Measurements from ENCODE around the gene MGST3.
A peak's percentile ranks its signal among the peaks of the same experiment; 100 is the strongest.
"Not testable (repeated sequence)": the region's sequence is repeated elsewhere in the genome, so short reads cannot be mapped to it uniquely, and the experiment has no call there.

MGST3 gene

GRCh38 chr1:165630629-165631341 is at the start of gene MGST3:
TSS of gene MGST3 (plus strand) at chr1:165631234. CDS start at chr1:165649848, 18,614 bp downstream.
- peak; percentile 72 to 88 for DNase-seq (ENCODE audit: low read depth in 2 of 2)

GRCh38 chr1:165581926-165582325 is 49.1 kb upstream of the MGST3 start:
- no peak for DNase-seq (ENCODE audit: low read depth in 2 of 2)

GRCh38 chr1:165586398-165586797 is 44.6 kb upstream of the MGST3 start:
- DNase-seq (ENCODE audit: low read depth in 2 of 2) = no peak

- DNase-seq (ENCODE audit: low read depth in 2 of 2) = not testable (repeated sequence)
Observed at GRCh38 chr1:165591391-165591790, 39.6 kb upstream of the MGST3 start.

DNA sequence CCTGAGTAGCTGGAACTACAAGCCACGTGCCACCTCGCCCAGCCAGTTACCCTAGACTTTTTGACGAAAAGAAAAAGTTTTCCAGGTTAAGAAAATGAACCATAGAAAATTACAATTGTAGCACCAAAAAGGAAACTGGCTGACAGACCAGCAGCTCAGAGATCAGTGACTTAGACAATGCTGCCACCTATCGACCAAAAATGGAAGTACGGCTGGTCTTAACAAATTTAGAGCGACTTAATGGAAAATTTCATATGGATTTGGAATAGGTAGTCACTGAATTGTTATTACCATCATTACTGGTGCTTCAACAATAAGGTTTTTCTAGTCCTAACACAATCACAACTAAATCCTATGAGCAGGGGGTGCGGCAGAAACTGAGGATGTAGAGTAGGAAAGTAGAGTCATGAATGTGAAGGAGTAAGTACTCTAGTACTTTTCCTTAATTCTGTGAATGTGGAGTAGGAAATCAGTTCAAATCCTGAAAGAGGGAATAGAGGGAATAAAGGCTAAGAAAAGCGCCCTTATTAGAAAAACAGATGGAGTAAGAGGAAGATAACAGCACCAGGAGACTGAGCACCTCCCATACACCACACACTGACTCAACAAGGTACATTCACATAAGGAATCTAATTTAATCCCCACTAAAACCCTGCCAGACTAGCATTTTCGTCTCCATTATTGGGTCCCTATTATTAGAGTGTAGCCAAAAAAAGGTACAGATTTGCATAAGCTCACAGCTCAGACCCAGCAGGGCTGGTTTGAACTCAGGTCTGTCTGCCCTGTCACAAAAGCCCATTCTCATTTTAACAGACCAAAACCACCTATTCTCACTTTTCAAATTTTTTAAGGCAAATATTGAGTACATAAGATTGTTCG is 37.9 kb upstream of the MGST3 start:
- DNase-seq (ENCODE audit: low read depth in 2 of 2) = peak; percentile 66 to 69

DNA sequence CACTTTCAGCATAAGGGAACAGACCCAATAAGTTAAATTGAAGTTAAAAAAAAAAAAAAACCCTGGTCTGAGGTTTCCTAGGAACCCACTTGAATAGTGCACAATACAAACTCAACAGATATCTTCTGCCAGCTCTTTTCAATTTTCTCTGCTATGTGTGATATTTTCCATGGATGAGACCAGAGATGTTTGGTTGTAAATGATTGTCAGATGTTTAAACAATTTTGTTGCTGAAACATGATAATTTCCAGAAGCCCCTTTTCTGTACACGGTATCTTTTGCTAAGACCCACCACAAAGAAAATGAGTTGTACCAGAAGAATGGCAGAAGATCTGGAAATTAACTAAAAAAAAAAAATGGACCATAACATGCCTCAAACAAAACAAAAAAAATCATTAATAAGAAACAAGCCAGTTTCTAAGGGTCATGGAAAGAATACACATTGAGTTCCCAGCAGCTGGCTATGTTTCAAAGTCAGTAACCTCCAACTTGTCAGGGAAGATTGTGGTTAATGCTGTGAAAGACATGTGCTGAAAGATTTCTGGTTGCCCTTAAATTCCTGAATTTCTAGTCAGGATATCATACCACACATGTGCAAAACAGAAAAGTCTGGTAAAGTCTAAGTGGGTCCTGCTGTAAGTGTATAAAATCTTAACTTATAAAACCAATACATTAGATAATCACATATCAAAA is 35.6 kb upstream of the MGST3 start:
- DNase-seq (ENCODE audit: low read depth in 2 of 2) = no peak

DNA sequence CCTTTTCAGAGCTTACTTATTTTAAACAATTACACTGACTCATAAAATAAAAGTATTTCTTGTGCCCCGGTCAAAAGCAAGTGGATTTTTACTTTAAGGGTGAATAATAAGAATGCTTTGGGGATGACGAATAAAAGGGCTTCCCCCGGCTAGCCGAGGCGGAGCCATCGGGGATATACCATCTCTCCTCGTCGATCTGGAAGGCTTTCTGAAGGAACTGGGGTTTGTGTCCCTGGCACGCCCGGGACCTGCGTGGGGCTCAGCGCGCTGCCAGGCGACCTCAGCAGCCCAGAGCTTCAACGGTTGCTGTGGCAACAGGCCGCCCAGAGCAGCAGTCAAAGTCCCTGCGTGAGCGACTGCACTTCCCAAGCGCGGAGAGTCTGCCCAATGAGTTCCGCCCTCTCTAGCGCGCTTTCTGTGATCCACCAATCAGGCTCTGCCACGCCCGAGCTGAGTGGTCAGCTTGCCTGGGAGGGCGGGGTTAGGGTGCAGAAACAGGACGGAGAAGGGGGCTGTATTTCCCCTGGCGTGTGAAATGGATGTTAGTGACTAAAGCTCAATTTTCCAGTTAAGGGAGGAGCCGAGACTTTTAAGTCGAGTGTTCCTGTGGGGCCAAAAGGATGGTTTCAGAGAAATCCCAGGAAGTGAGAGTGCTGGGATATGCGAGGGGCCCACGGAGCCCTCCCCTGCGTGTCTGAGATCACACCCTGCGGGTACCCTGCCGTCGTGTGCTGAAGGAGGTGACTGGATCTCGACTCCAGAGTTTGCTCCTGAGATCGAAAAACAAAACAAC is 33.0 kb upstream of the MGST3 start:
- DNase-seq (ENCODE audit: low read depth in 2 of 2) = peak; percentile 68 to 83

GRCh38 chr1:165598676-165599059 is 32.4 kb upstream of the MGST3 start:
- DNase-seq (ENCODE audit: low read depth in 2 of 2) = no peak

DNA sequence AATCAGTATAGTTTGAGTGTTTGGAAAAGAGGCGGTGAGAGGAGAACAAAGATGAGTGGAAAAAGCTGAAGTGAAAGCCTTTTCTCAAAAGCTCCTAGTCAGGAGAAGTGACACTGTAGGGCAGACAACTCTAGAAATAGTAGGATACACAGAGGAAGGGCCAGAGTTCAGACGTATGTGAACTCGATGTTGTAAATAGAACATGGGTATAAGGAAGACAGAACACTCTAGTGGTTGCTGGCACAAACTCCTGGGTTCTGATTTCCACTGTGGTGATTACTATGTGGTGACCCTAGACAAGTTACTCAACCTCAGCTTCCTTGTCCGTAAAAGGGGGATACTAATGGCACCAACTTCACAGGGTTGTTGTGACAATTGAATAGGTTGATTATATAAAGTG is 30.2 kb upstream of the MGST3 start:
- no peak for DNase-seq (ENCODE audit: low read depth in 2 of 2)

GRCh38 chr1:165603810-165604209 is 27.2 kb upstream of the MGST3 start:
- no peak for DNase-seq (ENCODE audit: low read depth in 2 of 2)

DNA sequence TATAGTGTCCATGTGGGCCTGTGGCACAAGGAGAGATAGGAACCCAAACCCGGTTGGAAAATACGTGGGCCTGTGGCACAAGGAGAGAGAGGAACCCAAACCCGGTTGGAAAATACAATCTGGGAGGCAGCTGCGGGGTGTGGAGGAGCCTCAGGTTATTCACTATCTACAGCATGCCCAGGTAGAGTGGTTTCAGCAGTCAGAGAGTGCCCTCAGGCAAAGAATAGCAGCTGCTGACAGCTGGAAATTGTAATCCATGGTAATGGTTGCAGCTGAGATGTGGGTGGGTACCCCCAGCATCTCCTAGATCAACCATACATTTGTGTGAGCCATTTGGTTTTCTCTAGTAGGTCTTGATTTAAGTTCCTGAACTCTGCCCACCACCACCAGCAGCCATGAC is 25.8 kb upstream of the MGST3 start:
- DNase-seq (ENCODE audit: low read depth in 2 of 2) = no peak

DNA sequence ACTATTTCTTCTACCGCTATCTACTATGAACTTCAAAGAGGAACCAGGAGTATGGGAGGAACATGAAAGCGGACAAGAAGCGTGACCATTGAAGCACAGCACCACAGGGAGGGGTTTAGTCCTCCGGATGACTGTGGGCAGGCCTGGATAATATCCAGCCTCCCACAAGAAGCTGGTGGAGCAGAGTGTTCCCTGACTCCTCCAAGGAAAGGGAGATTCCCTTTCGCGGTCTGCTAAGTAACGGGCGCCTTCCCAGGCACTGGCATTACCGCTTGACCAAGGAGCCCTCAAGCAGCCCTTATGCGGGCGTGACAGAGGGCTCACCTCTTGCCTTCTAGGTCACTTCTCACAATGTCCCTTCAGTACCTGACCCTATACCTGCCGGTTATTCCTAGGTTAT is 24.4 kb upstream of the MGST3 start:
- not testable (repeated sequence) for DNase-seq (ENCODE audit: low read depth in 2 of 2)

DNA sequence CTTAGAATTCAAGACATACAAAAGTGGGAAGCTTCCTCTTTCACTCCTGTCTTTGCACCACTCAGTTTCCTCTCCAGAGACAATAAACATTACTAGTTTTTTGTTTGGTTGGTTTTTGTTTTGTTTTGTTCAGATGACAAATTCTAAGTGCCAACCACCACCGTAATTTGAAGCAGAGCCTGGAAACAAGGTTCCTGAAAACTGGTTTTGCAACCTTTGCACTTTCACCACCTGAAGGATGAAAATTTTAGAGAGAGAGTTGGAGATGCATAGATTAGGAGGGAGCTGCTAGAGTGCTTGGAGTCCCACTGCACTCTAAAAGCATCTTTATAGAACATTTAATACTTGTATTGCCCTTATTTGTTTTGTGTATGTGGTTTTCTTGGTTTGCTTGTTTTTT is 20.2 kb upstream of the MGST3 start:
- no peak for DNase-seq (ENCODE audit: low read depth in 2 of 2)

DNA sequence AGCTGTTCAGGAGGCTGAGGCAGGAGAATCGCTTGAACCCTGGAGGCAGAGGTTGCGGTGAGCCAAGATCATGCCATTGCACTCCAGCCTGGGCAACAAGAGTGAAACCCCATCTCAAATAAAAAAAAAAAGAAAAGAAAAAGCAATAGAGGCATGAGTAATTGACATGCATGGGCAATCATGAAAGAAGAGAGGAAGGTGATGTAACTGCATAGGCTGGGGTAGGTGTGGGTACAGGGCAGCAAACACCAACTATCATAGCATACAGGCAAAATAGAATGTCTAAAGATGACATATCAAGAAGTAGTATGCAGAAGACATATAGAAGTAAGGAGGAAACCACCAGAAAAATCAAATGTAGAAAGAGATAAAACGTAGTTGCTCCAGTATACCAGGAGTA is 19.0 kb upstream of the MGST3 start:
- DNase-seq (ENCODE audit: low read depth in 2 of 2) = no peak

- no peak for DNase-seq (ENCODE audit: low read depth in 2 of 2)
Observed at GRCh38 chr1:165616054-165616612, 14.9 kb upstream of the MGST3 start.

GRCh38 chr1:165616987-165617546 is 14.0 kb upstream of the MGST3 start:
- DNase-seq (ENCODE audit: low read depth in 2 of 2) = no peak

DNA sequence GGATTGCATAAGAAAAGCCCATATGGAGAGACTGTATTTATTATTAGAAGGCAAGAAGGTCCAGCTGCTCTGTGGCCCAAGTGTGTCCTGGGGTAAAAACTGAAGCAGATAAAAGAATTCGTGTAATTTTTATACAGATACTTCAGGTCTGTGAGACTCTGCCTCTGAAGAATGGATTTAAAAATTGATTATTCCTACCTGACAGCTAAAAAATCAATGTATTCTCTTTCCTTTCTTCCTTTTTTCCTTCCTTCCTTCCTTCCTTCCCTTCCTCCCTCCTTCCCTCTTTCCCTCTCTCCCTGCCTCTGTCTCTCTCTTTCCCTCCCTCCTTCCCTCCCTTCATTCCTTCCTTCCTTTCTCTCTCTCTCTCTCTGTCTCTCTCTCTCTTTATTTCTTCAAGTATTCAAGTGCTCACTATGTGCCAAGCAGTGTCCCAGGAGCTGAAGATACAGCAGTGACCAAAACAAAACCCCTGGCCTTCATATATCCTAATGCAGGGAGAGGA is 11.3 kb upstream of the MGST3 start:
- no peak for DNase-seq (ENCODE audit: low read depth in 2 of 2)

DNA sequence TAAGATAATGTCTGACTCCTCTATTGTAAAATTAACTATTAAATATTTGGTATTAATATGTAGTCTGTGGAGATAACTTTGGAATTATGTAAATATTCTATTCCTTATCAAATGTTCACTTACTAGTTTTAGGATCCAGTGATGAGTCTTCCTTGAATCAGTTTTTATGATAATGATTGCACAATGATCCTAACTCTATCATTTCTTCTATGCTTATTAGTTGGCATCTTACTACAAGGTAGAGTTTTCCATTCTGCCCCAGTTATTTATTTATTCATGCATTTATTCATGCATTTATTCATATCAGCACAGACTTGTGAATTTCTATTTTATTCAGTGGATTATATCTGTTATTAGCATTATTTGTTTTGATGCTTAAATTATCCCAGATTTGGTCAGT is 7.4 kb upstream of the MGST3 start:
- DNase-seq (ENCODE audit: low read depth in 2 of 2) = no peak

- DNase-seq (ENCODE audit: low read depth in 2 of 2) = no peak
Observed at GRCh38 chr1:165624441-165624840, 6.6 kb upstream of the MGST3 start.

- DNase-seq (ENCODE audit: low read depth in 2 of 2) = no peak
Observed at GRCh38 chr1:165628147-165628822, 2.7 kb upstream of the MGST3 start.

Measured in stimulated activated CD4-positive, alpha-beta T cell treated with anti-CD3 and anti-CD28 coated beads, Interleukin-1b, Interleukin-23, amount 100 ng/mL, for 1 hour (primary cell).